Measurements from ENCODE around the gene CNOT1.

Gene CNOT1

DNA sequence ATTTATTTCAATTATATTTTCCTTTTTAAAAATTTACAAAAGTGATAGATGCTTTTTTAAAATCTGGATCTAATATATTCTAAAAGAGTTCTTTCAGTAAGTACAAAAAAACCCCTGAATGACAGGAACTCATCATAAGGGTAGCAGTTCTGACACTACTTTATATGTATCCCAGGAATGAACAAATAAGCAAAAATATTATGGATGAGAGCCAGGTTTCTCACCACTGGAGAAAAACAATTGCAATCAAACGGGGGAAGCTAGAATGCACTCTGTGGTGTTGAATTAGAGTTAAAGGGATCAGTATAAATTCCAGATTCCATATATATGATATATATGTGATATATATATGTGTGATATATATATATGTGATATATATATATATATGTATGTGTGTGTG lies 152.8 kb downstream of the CNOT1 start:
- Histone ChIP-seq H4K20me1 (ENCODE audit: insufficient read depth, low read length, poor library complexity, severe bottlenecking) (no peaks in the 10 kb centered on the region), H3K27me3 (ENCODE audit: insufficient read depth, low read length, poor library complexity, severe bottlenecking) (no peaks in the 10 kb centered on the region), H2AFZ (ENCODE audit: low read length) (no peak overlapping the region), H3K9me2 (replicated peaks; ENCODE audit: low read depth, low read length) (no peaks in the 10 kb centered on the region), H3K79me2 (ENCODE audit: insufficient read depth, low read length) (no peaks in the 10 kb centered on the region), H3K9me3 (ENCODE audit: insufficient read depth, low read depth, low read length) (no peaks in the 10 kb centered on the region), H3K4me2 (ENCODE audit: low read depth, low read length, poor library complexity, severe bottlenecking) (no peak overlapping the region), H3K36me3 (ENCODE audit: insufficient read depth, low read length) (no peaks in the 10 kb centered on the region), H3K4me1 (ENCODE audit: insufficient read depth, low read length, poor library complexity, severe bottlenecking) (peaks cover 3% of the 10 kb centered on the region), H3K9ac (ENCODE audit: low read depth, low read length, poor library complexity, severe bottlenecking) (no peak overlapping the region), H3K4me3 (ENCODE audit: low read length, poor library complexity, severe bottlenecking) (no peak overlapping the region), H3F3A (ENCODE audit: low read depth) (no peaks in the 10 kb centered on the region)
- TF ChIP-seq, protein P1, sequence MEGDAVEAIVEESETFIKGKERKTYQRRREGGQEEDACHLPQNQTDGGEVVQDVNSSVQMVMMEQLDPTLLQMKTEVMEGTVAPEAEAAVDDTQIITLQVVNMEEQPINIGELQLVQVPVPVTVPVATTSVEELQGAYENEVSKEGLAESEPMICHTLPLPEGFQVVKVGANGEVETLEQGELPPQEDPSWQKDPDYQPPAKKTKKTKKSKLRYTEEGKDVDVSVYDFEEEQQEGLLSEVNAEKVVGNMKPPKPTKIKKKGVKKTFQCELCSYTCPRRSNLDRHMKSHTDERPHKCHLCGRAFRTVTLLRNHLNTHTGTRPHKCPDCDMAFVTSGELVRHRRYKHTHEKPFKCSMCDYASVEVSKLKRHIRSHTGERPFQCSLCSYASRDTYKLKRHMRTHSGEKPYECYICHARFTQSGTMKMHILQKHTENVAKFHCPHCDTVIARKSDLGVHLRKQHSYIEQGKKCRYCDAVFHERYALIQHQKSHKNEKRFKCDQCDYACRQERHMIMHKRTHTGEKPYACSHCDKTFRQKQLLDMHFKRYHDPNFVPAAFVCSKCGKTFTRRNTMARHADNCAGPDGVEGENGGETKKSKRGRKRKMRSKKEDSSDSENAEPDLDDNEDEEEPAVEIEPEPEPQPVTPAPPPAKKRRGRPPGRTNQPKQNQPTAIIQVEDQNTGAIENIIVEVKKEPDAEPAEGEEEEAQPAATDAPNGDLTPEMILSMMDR (conservative IDR thresholded peaks at IDR 0.05; ENCODE audit: low read length) = no peak
- TF ChIP-seq EZH2phosphoT487 (IDR thresholded peaks at IDR 0.05; ENCODE audit: borderline replicate concordance) = no peak

DNA sequence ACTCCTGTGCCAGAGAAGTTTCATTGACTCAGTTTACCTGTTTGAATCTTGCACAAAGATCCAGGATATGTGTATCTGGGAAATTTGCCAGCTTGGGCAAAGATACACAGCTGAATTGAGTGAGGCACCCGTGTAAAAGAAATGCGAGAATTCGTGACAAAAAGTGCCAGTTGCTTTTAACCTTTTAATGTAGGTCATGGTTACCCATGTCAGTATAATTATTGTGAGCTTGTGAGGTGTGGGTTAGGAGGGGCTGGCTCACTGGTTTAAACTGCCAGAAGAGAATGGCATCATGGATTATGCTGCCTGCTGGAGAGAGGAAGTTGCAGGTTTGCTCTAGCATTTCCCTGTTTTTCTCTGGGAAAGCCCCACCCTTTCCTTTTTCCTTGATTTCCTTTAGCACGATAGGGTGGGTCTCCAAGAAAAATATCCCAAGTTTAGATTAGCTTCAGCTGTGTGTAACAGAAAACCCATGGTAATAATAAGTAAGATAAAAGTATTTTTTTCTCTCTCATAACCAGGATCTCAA lies 154.5 kb downstream of the CNOT1 start:
- no peaks in the 10 kb centered on the region for H3K9me2 ChIP-seq (replicated peaks; ENCODE audit: low read depth, low read length)
- H3K79me2 ChIP-seq (ENCODE audit: insufficient read depth, low read length) = no peaks in the 10 kb centered on the region
- H3K9me3 ChIP-seq (ENCODE audit: insufficient read depth, low read depth, low read length) = no peaks in the 10 kb centered on the region
- no peak overlapping the region for H3K4me2 ChIP-seq (ENCODE audit: low read depth, low read length, poor library complexity, severe bottlenecking)
- no peaks in the 10 kb centered on the region for H4K20me1 ChIP-seq (ENCODE audit: insufficient read depth, low read length, poor library complexity, severe bottlenecking)
- no peak overlapping the region for H3K9ac ChIP-seq (ENCODE audit: low read depth, low read length, poor library complexity, severe bottlenecking)
- H3K4me3 ChIP-seq (ENCODE audit: low read length, poor library complexity, severe bottlenecking) = no peak overlapping the region
- no peak for TF ChIP-seq EZH2phosphoT487 (IDR thresholded peaks at IDR 0.05; ENCODE audit: borderline replicate concordance)
- TF ChIP-seq, protein P1 (conservative IDR thresholded peaks at IDR 0.05; ENCODE audit: low read length) = no peak
- H3F3A ChIP-seq (ENCODE audit: low read depth) = no peaks in the 10 kb centered on the region
- no peaks in the 10 kb centered on the region for H3K36me3 ChIP-seq (ENCODE audit: insufficient read depth, low read length)
- peaks cover 13% of the 10 kb centered on the region for H3K4me1 ChIP-seq (ENCODE audit: insufficient read depth, low read length, poor library complexity, severe bottlenecking)
- H2AFZ ChIP-seq (ENCODE audit: low read length) = no peak overlapping the region
- no peaks in the 10 kb centered on the region for H3K27me3 ChIP-seq (ENCODE audit: insufficient read depth, low read length, poor library complexity, severe bottlenecking)

DNA sequence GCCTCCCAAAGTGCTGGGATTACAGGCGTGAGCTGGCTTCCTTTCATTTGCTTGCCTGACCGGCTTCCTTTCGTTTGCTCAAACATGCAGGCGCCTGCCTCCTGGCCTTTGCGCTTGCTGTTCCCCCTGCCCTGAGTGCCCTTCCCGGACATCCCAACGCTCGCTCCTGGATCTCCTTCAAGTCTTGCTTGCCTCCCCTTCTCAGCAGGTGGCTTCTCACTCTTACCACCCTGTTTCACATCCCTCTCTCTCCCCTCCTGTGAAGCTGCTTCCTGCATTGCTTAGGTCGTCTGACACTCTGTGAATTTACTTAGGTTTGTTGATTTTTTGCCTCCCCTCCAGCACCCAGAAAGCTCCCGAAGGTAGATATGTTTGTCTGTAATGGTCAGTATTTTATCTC lies 155.3 kb downstream of the CNOT1 start:
- Histone ChIP-seq H2AFZ (ENCODE audit: low read length) (no peak overlapping the region), H3K36me3 (ENCODE audit: insufficient read depth, low read length) (no peaks in the 10 kb centered on the region), H3K9me2 (replicated peaks; ENCODE audit: low read depth, low read length) (no peaks in the 10 kb centered on the region), H3K4me2 (ENCODE audit: low read depth, low read length, poor library complexity, severe bottlenecking) (no peak overlapping the region), H3K27me3 (ENCODE audit: insufficient read depth, low read length, poor library complexity, severe bottlenecking) (no peaks in the 10 kb centered on the region), H3K4me1 (ENCODE audit: insufficient read depth, low read length, poor library complexity, severe bottlenecking) (peaks cover 13% of the 10 kb centered on the region), H3F3A (ENCODE audit: low read depth) (no peaks in the 10 kb centered on the region), H3K9ac (ENCODE audit: low read depth, low read length, poor library complexity, severe bottlenecking) (no peak overlapping the region), H3K79me2 (ENCODE audit: insufficient read depth, low read length) (no peaks in the 10 kb centered on the region), H3K9me3 (ENCODE audit: insufficient read depth, low read depth, low read length) (no peaks in the 10 kb centered on the region), H4K20me1 (ENCODE audit: insufficient read depth, low read length, poor library complexity, severe bottlenecking) (no peaks in the 10 kb centered on the region), H3K4me3 (ENCODE audit: low read length, poor library complexity, severe bottlenecking) (no peak overlapping the region)
- TF ChIP-seq, protein P1 (conservative IDR thresholded peaks at IDR 0.05; ENCODE audit: low read length) = no peak
- TF ChIP-seq EZH2phosphoT487 (IDR thresholded peaks at IDR 0.05; ENCODE audit: borderline replicate concordance) = no peak

Data from Loucy (cell line).